ENCODE measurements around the gene CAMK2D. TPM values are rescaled to one million over a fixed set of nuclear protein-coding genes. Genes with fewer than 3 reads are reported as not detected.

The CAMK2D gene
- total RNA-seq, 1 donor = 207 TPM

DNA sequence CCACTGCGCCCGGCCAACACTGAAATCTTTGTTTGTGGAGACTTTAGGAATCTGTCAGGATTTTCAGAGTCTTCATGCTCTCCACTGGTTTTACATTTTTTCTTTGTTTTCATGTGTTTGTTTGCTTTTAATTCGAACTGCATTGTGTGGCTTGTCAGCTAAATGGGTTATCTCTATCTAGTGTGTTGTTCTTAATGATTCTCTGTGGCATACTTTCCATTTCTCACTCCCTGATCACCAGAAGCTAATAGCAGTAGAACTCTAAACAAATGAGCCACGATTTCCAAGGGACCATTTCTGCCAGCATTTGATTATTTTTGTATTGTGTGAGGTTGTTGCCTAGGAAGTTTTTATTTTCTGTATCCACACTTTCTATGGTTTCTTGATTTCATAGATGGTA lies 352.4 kb downstream of the CAMK2D start:
- H3K27me3 ChIP-seq (ENCODE audit: insufficient read depth, low read length) = no peaks in the 10 kb centered on the region

DNA sequence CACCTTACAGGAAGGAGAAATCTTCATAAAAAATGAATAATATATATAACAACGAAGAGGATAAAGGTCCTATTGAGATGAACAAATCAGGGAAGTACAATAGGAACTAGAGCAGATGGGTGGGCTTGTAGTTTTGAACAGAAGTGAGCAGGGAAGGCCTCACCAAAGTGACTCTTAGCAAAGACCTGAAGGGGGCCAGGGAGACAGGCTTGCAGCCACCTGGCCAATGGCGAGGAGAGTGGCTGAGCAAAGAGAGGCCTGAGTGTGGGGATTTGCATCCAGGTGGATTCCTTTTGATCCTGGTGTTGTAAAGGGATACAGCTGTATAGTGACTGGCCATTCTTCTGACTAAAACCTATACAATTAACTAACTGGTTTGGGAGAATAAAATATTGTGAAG lies 354.1 kb downstream of the CAMK2D start:
- Histone ChIP-seq H3K79me2 (ENCODE audit: insufficient read depth, low read length) (no peaks in the 10 kb centered on the region), H3K4me3 (ENCODE audit: insufficient read depth, low read length) (no peak overlapping the region)

More for the DNA sequence above, 352.4 kb downstream of the CAMK2D start:
- no peaks in the 10 kb centered on the region for H3K36me3 ChIP-seq (ENCODE audit: insufficient read depth, low read length)
- H3K4me1 ChIP-seq (ENCODE audit: insufficient read depth, low read length) = peaks cover 18% of the 10 kb centered on the region
- no peak for DNase-seq (ENCODE audit: insufficient read length, low spot score, missing footprints)
- H3K4me2 ChIP-seq (ENCODE audit: insufficient read depth, low read length) = no peak overlapping the region
- no peaks in the 10 kb centered on the region for H3K79me2 ChIP-seq (ENCODE audit: insufficient read depth, low read length)
- H2AFZ ChIP-seq (ENCODE audit: low read length) = no peak overlapping the region
- no peaks in the 10 kb centered on the region for H4K20me1 ChIP-seq (ENCODE audit: insufficient read depth, low read length)
- no peaks in the 10 kb centered on the region for H3K9me3 ChIP-seq (ENCODE audit: low read depth, low read length)
- H3K27ac ChIP-seq (ENCODE audit: low read depth, low read length) = no peak overlapping the region
- no peak overlapping the region for H3K4me3 ChIP-seq (ENCODE audit: insufficient read depth, low read length)
- TF ChIP-seq, protein P1, sequence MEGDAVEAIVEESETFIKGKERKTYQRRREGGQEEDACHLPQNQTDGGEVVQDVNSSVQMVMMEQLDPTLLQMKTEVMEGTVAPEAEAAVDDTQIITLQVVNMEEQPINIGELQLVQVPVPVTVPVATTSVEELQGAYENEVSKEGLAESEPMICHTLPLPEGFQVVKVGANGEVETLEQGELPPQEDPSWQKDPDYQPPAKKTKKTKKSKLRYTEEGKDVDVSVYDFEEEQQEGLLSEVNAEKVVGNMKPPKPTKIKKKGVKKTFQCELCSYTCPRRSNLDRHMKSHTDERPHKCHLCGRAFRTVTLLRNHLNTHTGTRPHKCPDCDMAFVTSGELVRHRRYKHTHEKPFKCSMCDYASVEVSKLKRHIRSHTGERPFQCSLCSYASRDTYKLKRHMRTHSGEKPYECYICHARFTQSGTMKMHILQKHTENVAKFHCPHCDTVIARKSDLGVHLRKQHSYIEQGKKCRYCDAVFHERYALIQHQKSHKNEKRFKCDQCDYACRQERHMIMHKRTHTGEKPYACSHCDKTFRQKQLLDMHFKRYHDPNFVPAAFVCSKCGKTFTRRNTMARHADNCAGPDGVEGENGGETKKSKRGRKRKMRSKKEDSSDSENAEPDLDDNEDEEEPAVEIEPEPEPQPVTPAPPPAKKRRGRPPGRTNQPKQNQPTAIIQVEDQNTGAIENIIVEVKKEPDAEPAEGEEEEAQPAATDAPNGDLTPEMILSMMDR (IDR thresholded peaks at IDR 0.05; ENCODE audit: extremely low read depth, low read depth, low read length) = no peak

DNA sequence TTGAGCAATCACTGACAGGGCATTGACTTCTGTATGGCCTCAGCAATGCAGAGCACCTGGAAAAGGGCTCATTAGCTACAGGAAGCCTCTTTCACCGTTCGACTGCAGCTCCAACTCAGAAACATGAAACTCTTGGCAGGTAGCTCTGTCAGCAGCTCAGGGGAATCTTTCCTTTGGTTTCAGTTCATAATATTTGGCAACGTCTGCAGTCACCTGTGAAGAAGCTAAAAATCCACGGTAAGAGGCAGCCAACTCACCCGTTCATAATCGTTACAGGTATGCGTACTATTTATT lies 354.9 kb downstream of the CAMK2D start:
- Histone ChIP-seq H3K4me3 (ENCODE audit: insufficient read depth, low read length) (no peak overlapping the region), H3K36me3 (ENCODE audit: insufficient read depth, low read length) (no peaks in the 10 kb centered on the region), H3K27me3 (ENCODE audit: insufficient read depth, low read length) (no peaks in the 10 kb centered on the region), H3K79me2 (ENCODE audit: insufficient read depth, low read length) (no peaks in the 10 kb centered on the region), H2AFZ (ENCODE audit: low read length) (no peak overlapping the region), H4K20me1 (ENCODE audit: insufficient read depth, low read length) (no peaks in the 10 kb centered on the region), H3K4me2 (ENCODE audit: insufficient read depth, low read length) (no peak overlapping the region), H3K9me3 (ENCODE audit: low read depth, low read length) (no peaks in the 10 kb centered on the region), H3K27ac (ENCODE audit: low read depth, low read length) (no peak overlapping the region), H3K4me1 (ENCODE audit: insufficient read depth, low read length) (peaks cover 15% of the 10 kb centered on the region)
- no peak for DNase-seq (ENCODE audit: insufficient read length, low spot score, missing footprints)
- TF ChIP-seq, protein P1 (IDR thresholded peaks at IDR 0.05; ENCODE audit: extremely low read depth, low read depth, low read length) = no peak

More for the DNA sequence above, 354.1 kb downstream of the CAMK2D start:
- TF ChIP-seq, protein P1 (IDR thresholded peaks at IDR 0.05; ENCODE audit: extremely low read depth, low read depth, low read length) = no peak
- Histone ChIP-seq H2AFZ (ENCODE audit: low read length) (no peak overlapping the region), H3K4me2 (ENCODE audit: insufficient read depth, low read length) (no peak overlapping the region), H3K9me3 (ENCODE audit: low read depth, low read length) (no peaks in the 10 kb centered on the region), H3K27ac (ENCODE audit: low read depth, low read length) (no peak overlapping the region), H3K4me1 (ENCODE audit: insufficient read depth, low read length) (peaks cover 18% of the 10 kb centered on the region), H3K36me3 (ENCODE audit: insufficient read depth, low read length) (no peaks in the 10 kb centered on the region), H4K20me1 (ENCODE audit: insufficient read depth, low read length) (no peaks in the 10 kb centered on the region), H3K27me3 (ENCODE audit: insufficient read depth, low read length) (no peaks in the 10 kb centered on the region)
- no peak for DNase-seq (ENCODE audit: insufficient read length, low spot score, missing footprints)

DNA sequence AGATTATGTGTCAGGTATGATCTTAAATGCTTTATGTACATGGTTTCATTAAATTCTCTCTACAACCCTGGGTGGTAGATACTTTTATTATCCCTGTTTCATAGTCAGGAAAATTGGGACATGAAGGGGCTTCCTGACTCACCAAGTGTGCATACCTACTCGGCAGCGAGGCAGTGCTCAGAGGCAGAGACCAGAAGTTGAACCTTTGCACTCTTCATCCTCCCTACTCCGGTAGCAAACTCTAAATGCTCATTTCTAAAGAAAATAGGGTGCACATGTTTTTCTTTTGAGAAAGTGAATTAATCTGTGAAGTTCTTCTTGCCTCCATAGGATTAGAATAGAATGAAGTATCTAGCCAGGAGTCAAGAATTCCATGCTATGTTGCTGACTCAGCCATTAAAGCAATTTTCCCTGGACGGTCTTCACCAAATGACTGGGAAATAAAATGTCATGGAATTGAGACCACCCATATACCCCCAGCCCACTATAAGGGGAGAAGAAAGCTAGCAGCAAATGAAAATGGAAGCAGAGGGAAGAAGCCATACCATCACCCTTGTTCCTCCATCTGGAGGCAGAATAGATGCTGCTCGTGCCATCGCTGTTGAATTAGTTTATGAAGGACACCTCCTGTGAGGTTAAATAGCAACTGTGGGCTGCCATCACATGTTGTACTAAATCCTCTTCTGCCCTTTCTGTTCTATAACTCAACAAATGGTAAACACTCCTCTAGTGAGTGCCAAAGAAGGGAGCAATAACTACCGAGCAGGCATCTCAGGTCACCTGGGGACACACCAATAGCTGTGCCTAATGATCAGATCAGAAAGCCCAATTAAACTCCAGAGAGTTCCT lies 355.4 kb downstream of the CAMK2D start:
- H3K36me3 ChIP-seq (ENCODE audit: insufficient read depth, low read length) = no peaks in the 10 kb centered on the region
- no peak overlapping the region for H3K27ac ChIP-seq (ENCODE audit: low read depth, low read length)
- no peak overlapping the region for H3K4me2 ChIP-seq (ENCODE audit: insufficient read depth, low read length)

More for the DNA sequence above, 355.4 kb downstream of the CAMK2D start:
- Histone ChIP-seq H3K79me2 (ENCODE audit: insufficient read depth, low read length) (no peaks in the 10 kb centered on the region), H3K4me1 (ENCODE audit: insufficient read depth, low read length) (peaks cover 10% of the 10 kb centered on the region), H3K9me3 (ENCODE audit: low read depth, low read length) (no peaks in the 10 kb centered on the region), H2AFZ (ENCODE audit: low read length) (no peak overlapping the region), H4K20me1 (ENCODE audit: insufficient read depth, low read length) (no peaks in the 10 kb centered on the region), H3K4me3 (ENCODE audit: insufficient read depth, low read length) (no peak overlapping the region), H3K27me3 (ENCODE audit: insufficient read depth, low read length) (no peaks in the 10 kb centered on the region)
- TF ChIP-seq, protein P1 (IDR thresholded peaks at IDR 0.05; ENCODE audit: extremely low read depth, low read depth, low read length) = no peak
- no peak for DNase-seq (ENCODE audit: insufficient read length, low spot score, missing footprints)

Measured in osteoblast (primary cell).